ENCODE data around the gene PIR.

The PIR gene

GRCh38 chrX:15493118-15493962 lies at the start of gene PIR (continued):
- no peak for TF ChIP-seq ZFP3 (tag by site-specific recombination; IDR thresholded peaks at IDR 0.05; ENCODE audit: low read depth)
- no peak for TF ChIP-seq ZNF214 (tag by site-specific recombination; IDR thresholded peaks at IDR 0.05; ENCODE audit: borderline replicate concordance)
- TF ChIP-seq ZNF560 (tag by site-specific recombination; IDR thresholded peaks at IDR 0.05; ENCODE audit: borderline replicate concordance), result no peak
- no peak for TF ChIP-seq SP7 (tag by site-specific recombination; IDR thresholded peaks at IDR 0.05)
- no peak for TF ChIP-seq ZNF623 (tag by site-specific recombination; IDR thresholded peaks at IDR 0.05)
- no peak for TF ChIP-seq ZNF843 (tag by site-specific recombination; IDR thresholded peaks at IDR 0.05)
- TF ChIP-seq ZNF658 (tag by site-specific recombination; IDR thresholded peaks at IDR 0.05), result no peak
- TF ChIP-seq ZNF274 (IDR thresholded peaks at IDR 0.05; ENCODE audit: low read length), result no peak
- no peak for TF ChIP-seq ZNF274 (tag by site-specific recombination; IDR thresholded peaks at IDR 0.05; ENCODE audit: borderline replicate concordance)
- no peak for TF ChIP-seq TSHZ1 (tag by site-specific recombination; IDR thresholded peaks at IDR 0.05; ENCODE audit: borderline replicate concordance)
- no peak for TF ChIP-seq ZSCAN30 (tag by site-specific recombination; IDR thresholded peaks at IDR 0.05)
- TF ChIP-seq ZNF501 (tag by site-specific recombination; IDR thresholded peaks at IDR 0.05), result no peak
- TF ChIP-seq ZNF768 (tag by site-specific recombination; IDR thresholded peaks at IDR 0.05), result 0 out of 2 replicates have a peak, but pooled peaks have one; percentile 56
- no peak for TF ChIP-seq ZNF302 (tag by site-specific recombination; IDR thresholded peaks at IDR 0.05; ENCODE audit: low read depth)
- TF ChIP-seq ZNF155 (tag by site-specific recombination; IDR thresholded peaks at IDR 0.05), result no peak
- TF ChIP-seq ELK4 (IDR thresholded peaks at IDR 0.05; ENCODE audit: borderline replicate concordance, low read depth, low read length), result no peak
- no peak for TF ChIP-seq ZNF558 (tag by site-specific recombination; IDR thresholded peaks at IDR 0.05)
- TF ChIP-seq ZNF148 (tag by site-specific recombination; IDR thresholded peaks at IDR 0.05; ENCODE audit: borderline replicate concordance), result no peak
- TF ChIP-seq ZFP69B (tag by site-specific recombination; IDR thresholded peaks at IDR 0.05), result peak; percentile 86
- no peak for TF ChIP-seq MEIS1 (CRISPR knock-in tag; IDR thresholded peaks at IDR 0.05; ENCODE audit: borderline replicate concordance)
- TF ChIP-seq, protein P1, sequence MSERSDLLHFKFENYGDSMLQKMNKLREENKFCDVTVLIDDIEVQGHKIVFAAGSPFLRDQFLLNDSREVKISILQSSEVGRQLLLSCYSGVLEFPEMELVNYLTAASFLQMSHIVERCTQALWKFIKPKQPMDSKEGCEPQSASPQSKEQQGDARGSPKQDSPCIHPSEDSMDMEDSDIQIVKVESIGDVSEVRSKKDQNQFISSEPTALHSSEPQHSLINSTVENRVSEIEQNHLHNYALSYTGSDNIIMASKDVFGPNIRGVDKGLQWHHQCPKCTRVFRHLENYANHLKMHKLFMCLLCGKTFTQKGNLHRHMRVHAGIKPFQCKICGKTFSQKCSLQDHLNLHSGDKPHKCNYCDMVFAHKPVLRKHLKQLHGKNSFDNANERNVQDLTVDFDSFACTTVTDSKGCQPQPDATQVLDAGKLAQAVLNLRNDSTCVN (tag by site-specific recombination; optimal IDR thresholded peaks at IDR 0.05), result peak; percentile 33
- no peak for TF ChIP-seq ZSCAN4 (tag by site-specific recombination; IDR thresholded peaks at IDR 0.05)
- no peak for TF ChIP-seq ZNF423 (tag by site-specific recombination; IDR thresholded peaks at IDR 0.05)
- TF ChIP-seq KLF10 (tag by site-specific recombination; IDR thresholded peaks at IDR 0.05), result no peak
- peak; percentile 48; the same call in 1 of the 2 replicates for TF ChIP-seq ZNF513 (tag by site-specific recombination; IDR thresholded peaks at IDR 0.05)
- TF ChIP-seq ZNF114 (tag by site-specific recombination; IDR thresholded peaks at IDR 0.05), result no peak
- no peak for TF ChIP-seq ZNF16 (tag by site-specific recombination; IDR thresholded peaks at IDR 0.05; ENCODE audit: low read depth)
- no peak for TF ChIP-seq ZNF10 (tag by site-specific recombination; IDR thresholded peaks at IDR 0.05)
- TF ChIP-seq HOXC10 (CRISPR knock-in tag; IDR thresholded peaks at IDR 0.05), result no peak
- TF ChIP-seq ZNF514 (tag by site-specific recombination; IDR thresholded peaks at IDR 0.05), result no peak

Measured in HEK293 (cell line).